ENCODE measurements around the gene ATP5MC2. TPM values are rescaled to one million over a fixed set of nuclear protein-coding genes. Genes with fewer than 3 reads are reported as not detected.

The ATP5MC2 gene
- total and polyA plus RNA-seq, 2 experiments from 2014 or later, result 191 to 266 TPM

DNA sequence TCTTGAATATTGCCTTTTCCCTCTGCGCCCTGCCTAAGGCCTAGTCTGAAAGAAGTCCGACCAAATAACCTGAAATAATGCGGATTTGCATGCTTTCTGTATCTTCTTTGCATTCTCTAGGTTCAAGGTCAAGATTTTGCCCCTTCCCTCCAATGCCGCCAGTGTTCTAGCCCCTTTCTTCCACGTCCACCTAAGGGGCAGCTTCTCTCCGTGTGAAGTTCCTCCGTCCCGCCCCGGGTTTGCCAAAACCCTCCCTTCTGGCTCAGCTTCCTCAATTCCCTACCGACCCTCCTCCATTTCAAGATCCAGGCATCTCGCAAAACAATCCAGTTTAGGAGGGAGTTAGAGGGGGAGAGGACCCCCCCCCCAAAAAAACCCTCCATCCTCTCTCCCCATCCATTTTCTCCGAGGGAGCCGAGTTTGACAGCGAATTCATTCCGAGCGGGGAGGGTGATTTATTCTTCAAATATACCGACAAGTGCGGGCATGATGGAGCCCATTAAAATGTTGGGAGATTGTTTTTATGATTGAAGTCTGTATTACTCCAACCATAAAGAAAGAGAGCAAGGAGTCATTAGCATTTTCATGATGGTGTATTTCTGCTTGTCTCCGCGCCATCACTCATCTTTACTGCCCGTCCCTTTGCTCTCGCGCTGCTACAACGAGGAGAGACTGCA lies 20.9 kb upstream of the ATP5MC2 start:
- in situ Hi-C loops (cut with MboI), result no loop called here

GRCh38 chr12:53696285-53696654 lies 20.4 kb upstream of the ATP5MC2 start:
- H3K79me2 ChIP-seq (ENCODE audit: insufficient read depth), result no peaks in the 10 kb centered on the region
- in situ Hi-C loops (cut with MboI), result no loop called here
- H3K9ac ChIP-seq, result no peak overlapping the region
- DNase-seq, result peak; percentile 61
- peaks cover 43% of the 10 kb centered on the region for H3K27me3 ChIP-seq (replicated peaks; ENCODE audit: insufficient read depth)
- no peaks in the 10 kb centered on the region; the same call in 1 of the 2 replicates for H3F3A ChIP-seq (ENCODE audit: insufficient read depth)
- H3K9me2 ChIP-seq (ENCODE audit: insufficient read depth), result no peaks in the 10 kb centered on the region
- peaks cover 8% of the 10 kb centered on the region for H3K4me1 ChIP-seq (ENCODE audit: insufficient read depth)
- H2AFZ ChIP-seq, result peak overlapping the region; percentile 49; the same call in 1 of the 2 replicates
- no peaks in the 10 kb centered on the region for H3K9me3 ChIP-seq (ENCODE audit: low read depth)
- TF ChIP-seq EZH2 (IDR thresholded peaks at IDR 0.05; ENCODE audit: insufficient read depth, poor library complexity, severe bottlenecking), result no peak
- TF ChIP-seq EZH2phosphoT487 (IDR thresholded peaks at IDR 0.05; ENCODE audit: insufficient read depth, low read depth), result no peak
- 14 to 15% methylated on average over 11 of the region's 11 CpGs for WGBS, 2 experiments (ENCODE audit: low coverage in 1 of 2, low lambda C conversion rate in 2 of 2, missing lambda C conversion rate in 2 of 2)
- H4K20me1 ChIP-seq (ENCODE audit: insufficient read depth), result no peaks in the 10 kb centered on the region
- H3K36me3 ChIP-seq (ENCODE audit: low read depth), result no peaks in the 10 kb centered on the region
- peak overlapping the region; percentile 56 for H3K4me3 ChIP-seq
- H3K27ac ChIP-seq, result no peak overlapping the region
- H3K4me2 ChIP-seq (ENCODE audit: unreplicated experiment), result peak overlapping the region; percentile 64

More for the DNA sequence above, 20.9 kb upstream of the ATP5MC2 start:
- Histone ChIP-seq H3K4me2 (ENCODE audit: unreplicated experiment) (peak overlapping the region; percentile 64), H3K9ac (no peak overlapping the region), H3K27me3 (replicated peaks; ENCODE audit: insufficient read depth) (peaks cover 46% of the 10 kb centered on the region), H3K36me3 (ENCODE audit: low read depth) (no peaks in the 10 kb centered on the region), H3K9me2 (ENCODE audit: insufficient read depth) (no peaks in the 10 kb centered on the region), H3K79me2 (ENCODE audit: insufficient read depth) (no peaks in the 10 kb centered on the region), H3K4me3 (no peak overlapping the region), H3F3A (ENCODE audit: insufficient read depth) (no peaks in the 10 kb centered on the region; the same call in 1 of the 2 replicates), H3K4me1 (ENCODE audit: insufficient read depth) (peaks cover 8% of the 10 kb centered on the region), H3K27ac (no peak overlapping the region), H2AFZ (no peak overlapping the region), H4K20me1 (ENCODE audit: insufficient read depth) (no peaks in the 10 kb centered on the region), H3K9me3 (ENCODE audit: low read depth) (no peaks in the 10 kb centered on the region)
- no peak for DNase-seq
- WGBS, 2 experiments (ENCODE audit: low coverage in 1 of 2, low lambda C conversion rate in 2 of 2, missing lambda C conversion rate in 2 of 2), result 59 to 60% methylated on average over 24 of the region's 24 CpGs
- TF ChIP-seq EZH2phosphoT487 (IDR thresholded peaks at IDR 0.05; ENCODE audit: insufficient read depth, low read depth), result no peak
- no peak for TF ChIP-seq EZH2 (IDR thresholded peaks at IDR 0.05; ENCODE audit: insufficient read depth, poor library complexity, severe bottlenecking)

DNA sequence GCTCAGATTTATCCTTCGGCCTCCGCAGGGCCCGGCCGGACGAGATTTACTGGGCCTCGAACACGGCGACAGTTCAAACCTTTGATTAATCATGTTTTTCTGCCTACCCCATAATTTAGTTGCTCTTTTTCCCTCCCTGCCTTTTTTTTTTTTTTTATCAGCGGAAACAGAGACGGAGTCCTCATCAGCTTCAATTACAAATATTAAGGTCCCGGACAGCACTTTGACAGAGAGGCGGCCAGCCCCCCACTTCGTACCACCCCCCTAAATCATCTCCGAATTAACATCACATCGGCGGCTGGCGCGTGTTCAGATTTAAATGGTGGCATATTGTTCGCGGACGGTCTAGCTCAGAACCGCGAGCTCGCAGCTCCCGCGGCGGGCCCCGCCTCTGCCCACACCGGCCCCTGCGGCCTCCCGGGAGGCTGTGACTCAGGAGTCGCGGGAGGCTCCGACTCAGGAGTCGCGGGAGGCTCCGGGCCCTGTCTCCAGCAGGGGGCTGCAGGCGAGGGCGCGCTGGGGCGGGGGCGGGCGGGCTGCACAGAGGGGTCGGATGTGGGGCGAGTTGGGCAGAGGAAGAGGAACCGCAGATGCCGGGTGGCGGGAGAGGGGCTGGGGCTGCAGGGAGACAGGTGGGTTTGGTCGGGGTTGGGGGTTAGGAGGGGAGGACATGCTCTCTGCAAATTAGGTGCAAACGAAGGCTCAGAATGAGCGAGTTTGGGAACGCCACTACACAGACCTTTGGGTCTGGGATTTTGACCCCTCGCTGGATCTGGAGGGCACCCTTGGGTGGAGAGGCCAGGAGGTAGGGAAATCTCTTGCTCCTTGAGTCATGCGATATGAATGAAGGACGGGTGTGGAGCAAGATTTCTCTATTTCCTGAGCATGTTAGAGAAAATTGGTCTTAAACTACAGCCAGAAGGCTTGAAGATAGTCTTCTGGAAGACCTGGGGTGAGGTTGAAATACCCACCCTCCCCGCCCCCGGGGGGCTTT lies 19.6 kb upstream of the ATP5MC2 start:
- in situ Hi-C loops (cut with MboI), result no loop called here
- peak overlapping the region; percentile 56 for H3K4me3 ChIP-seq
- H3K9me2 ChIP-seq (ENCODE audit: insufficient read depth), result no peaks in the 10 kb centered on the region
- no peaks in the 10 kb centered on the region for H4K20me1 ChIP-seq (ENCODE audit: insufficient read depth)
- H2AFZ ChIP-seq, result peak overlapping the region; percentile 49; the same call in 1 of the 2 replicates
- peaks cover 35% of the 10 kb centered on the region for H3K27me3 ChIP-seq (replicated peaks; ENCODE audit: insufficient read depth)
- no peaks in the 10 kb centered on the region for H3K36me3 ChIP-seq (ENCODE audit: low read depth)
- peaks cover 8% of the 10 kb centered on the region for H3K4me1 ChIP-seq (ENCODE audit: insufficient read depth)
- no peaks in the 10 kb centered on the region for H3K79me2 ChIP-seq (ENCODE audit: insufficient read depth)
- peak overlapping the region; percentile 33; the same call in 1 of the 2 replicates for H3K9ac ChIP-seq
- no peak overlapping the region for H3K27ac ChIP-seq
- H3F3A ChIP-seq (ENCODE audit: insufficient read depth), result no peaks in the 10 kb centered on the region; the same call in 1 of the 2 replicates
- DNase-seq, result peak; percentile 92
- H3K4me2 ChIP-seq (ENCODE audit: unreplicated experiment), result peak overlapping the region; percentile 64
- TF ChIP-seq EZH2 (IDR thresholded peaks at IDR 0.05; ENCODE audit: insufficient read depth, poor library complexity, severe bottlenecking), result no peak
- no peak for TF ChIP-seq EZH2phosphoT487 (IDR thresholded peaks at IDR 0.05; ENCODE audit: insufficient read depth, low read depth)
- WGBS, 2 experiments (ENCODE audit: low coverage in 1 of 2, low lambda C conversion rate in 2 of 2, missing lambda C conversion rate in 2 of 2), result 9 to 13% methylated on average over 47 to 55 of the region's 57 CpGs
- no peaks in the 10 kb centered on the region for H3K9me3 ChIP-seq (ENCODE audit: low read depth)

GRCh38 chr12:53694756-53695151 lies 18.9 kb upstream of the ATP5MC2 start:
- H3K79me2 ChIP-seq (ENCODE audit: insufficient read depth), result no peaks in the 10 kb centered on the region
- H3K9me3 ChIP-seq (ENCODE audit: low read depth), result no peaks in the 10 kb centered on the region
- H3K27ac ChIP-seq, result no peak overlapping the region
- DNase-seq, result no peak
- in situ Hi-C loops (cut with MboI), result no loop called here
- H2AFZ ChIP-seq, result no peak overlapping the region
- H3K4me2 ChIP-seq (ENCODE audit: unreplicated experiment), result no peak overlapping the region
- H3K27me3 ChIP-seq (replicated peaks; ENCODE audit: insufficient read depth), result peaks cover 28% of the 10 kb centered on the region
- no peaks in the 10 kb centered on the region for H3K36me3 ChIP-seq (ENCODE audit: low read depth)
- no peak overlapping the region for H3K4me3 ChIP-seq
- no peaks in the 10 kb centered on the region for H4K20me1 ChIP-seq (ENCODE audit: insufficient read depth)
- 86 to 88% methylated on average over 16 of the region's 16 CpGs for WGBS, 2 experiments (ENCODE audit: low coverage in 1 of 2, low lambda C conversion rate in 2 of 2, missing lambda C conversion rate in 2 of 2)
- no peaks in the 10 kb centered on the region for H3K9me2 ChIP-seq (ENCODE audit: insufficient read depth)
- TF ChIP-seq EZH2 (IDR thresholded peaks at IDR 0.05; ENCODE audit: insufficient read depth, poor library complexity, severe bottlenecking), result no peak
- TF ChIP-seq EZH2phosphoT487 (IDR thresholded peaks at IDR 0.05; ENCODE audit: insufficient read depth, low read depth), result no peak
- no peaks in the 10 kb centered on the region; the same call in 1 of the 2 replicates for H3F3A ChIP-seq (ENCODE audit: insufficient read depth)
- no peak overlapping the region for H3K9ac ChIP-seq
- peaks cover 8% of the 10 kb centered on the region for H3K4me1 ChIP-seq (ENCODE audit: insufficient read depth)
